Measurements from ENCODE around the gene ZSWIM3. TPM values are rescaled to one million over a fixed set of nuclear protein-coding genes. Genes with fewer than 3 reads are reported as not detected.

Gene ZSWIM3
- total RNA-seq = 1 to 10 TPM; 1.7 to 3.5 (median 2.9) TPM
- 1 to 10 TPM; 2.4 to 3.5 (median 2.5) TPM for polyA plus RNA-seq

DNA sequence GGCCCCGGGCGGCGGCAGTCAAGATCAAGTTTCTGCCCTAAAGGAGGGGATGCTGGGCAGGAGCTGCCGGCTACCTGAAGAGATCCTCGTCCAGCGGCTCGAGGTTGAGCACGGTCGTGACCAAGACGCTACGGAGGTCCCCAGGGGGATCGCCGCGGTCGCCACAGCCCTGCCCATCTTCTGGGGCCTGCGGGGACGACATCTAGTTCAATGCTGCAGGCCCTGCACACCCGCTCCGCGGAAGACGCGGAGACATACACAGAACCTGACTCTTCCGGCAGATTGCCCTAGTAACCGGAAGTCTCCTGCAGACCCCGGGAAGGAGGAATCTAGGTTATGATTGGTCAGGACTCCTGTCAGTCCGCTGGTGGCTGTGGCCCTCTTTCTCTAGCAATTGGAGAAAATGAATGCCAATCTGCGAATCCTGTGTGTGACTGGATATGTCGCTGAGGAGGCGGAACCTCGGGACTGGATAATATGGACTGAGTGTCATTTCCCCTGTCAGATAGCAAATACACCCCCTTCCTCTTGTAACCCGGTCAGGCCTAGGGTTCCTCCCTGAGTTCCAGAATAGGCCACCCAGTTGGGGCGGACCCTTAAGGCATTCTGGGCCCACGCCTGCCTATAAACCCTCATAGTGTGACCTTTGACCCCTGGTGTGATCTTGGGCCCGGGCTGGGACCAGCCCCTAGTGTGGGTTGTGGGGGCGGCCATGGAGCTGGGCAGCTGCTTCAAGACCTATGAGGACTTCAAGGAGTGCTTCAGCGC, at the start of gene ZSWIM3, which contains the start of gene ACOT8:
ZSWIM3 (plus strand) TSS at position 501 of the 768 bp plus-strand sequence; CDS start at position 713, 212 bp downstream.
ACOT8 (minus strand) TSS at position 279 of the 768 bp plus-strand sequence; CDS start at position 202, 77 bp downstream.
- H3K4me1 ChIP-seq = peaks cover 0 to 46% (median 34%) of the 10 kb centered on the region in 4 donors
- DNase-seq = peak; percentile 99
- H3K27ac ChIP-seq = peak within 1 kb of the TSS; percentile 83 to 85 (median 84)
- H3K4me3 ChIP-seq = peak within 1 kb of the TSS; percentile 57 to 91 (median 78)
- no peaks in the 10 kb centered on the region for H3K27me3 ChIP-seq
- no peaks in the 10 kb centered on the region for H3K9me3 ChIP-seq
- intact Hi-C loops (cut with DNase I) = no loop called here
- TF ChIP-seq POLR2AphosphoS5 (IDR thresholded peaks at IDR 0.05) (peak; percentile 38 to 85 (median 84)), EP300 (IDR thresholded peaks at IDR 0.05) (no peak), POLR2A (IDR thresholded peaks at IDR 0.05) (peak; percentile 52 to 54)
- TF ChIP-seq, protein P1, sequence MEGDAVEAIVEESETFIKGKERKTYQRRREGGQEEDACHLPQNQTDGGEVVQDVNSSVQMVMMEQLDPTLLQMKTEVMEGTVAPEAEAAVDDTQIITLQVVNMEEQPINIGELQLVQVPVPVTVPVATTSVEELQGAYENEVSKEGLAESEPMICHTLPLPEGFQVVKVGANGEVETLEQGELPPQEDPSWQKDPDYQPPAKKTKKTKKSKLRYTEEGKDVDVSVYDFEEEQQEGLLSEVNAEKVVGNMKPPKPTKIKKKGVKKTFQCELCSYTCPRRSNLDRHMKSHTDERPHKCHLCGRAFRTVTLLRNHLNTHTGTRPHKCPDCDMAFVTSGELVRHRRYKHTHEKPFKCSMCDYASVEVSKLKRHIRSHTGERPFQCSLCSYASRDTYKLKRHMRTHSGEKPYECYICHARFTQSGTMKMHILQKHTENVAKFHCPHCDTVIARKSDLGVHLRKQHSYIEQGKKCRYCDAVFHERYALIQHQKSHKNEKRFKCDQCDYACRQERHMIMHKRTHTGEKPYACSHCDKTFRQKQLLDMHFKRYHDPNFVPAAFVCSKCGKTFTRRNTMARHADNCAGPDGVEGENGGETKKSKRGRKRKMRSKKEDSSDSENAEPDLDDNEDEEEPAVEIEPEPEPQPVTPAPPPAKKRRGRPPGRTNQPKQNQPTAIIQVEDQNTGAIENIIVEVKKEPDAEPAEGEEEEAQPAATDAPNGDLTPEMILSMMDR (IDR thresholded peaks at IDR 0.05) = no peak
- peaks cover 0 to 12% (median 2%) of the 10 kb centered on the region in 4 donors for H3K36me3 ChIP-seq
- WGBS, 2 donors = 0% methylated on average over 36 of the region's 36 CpGs

DNA sequence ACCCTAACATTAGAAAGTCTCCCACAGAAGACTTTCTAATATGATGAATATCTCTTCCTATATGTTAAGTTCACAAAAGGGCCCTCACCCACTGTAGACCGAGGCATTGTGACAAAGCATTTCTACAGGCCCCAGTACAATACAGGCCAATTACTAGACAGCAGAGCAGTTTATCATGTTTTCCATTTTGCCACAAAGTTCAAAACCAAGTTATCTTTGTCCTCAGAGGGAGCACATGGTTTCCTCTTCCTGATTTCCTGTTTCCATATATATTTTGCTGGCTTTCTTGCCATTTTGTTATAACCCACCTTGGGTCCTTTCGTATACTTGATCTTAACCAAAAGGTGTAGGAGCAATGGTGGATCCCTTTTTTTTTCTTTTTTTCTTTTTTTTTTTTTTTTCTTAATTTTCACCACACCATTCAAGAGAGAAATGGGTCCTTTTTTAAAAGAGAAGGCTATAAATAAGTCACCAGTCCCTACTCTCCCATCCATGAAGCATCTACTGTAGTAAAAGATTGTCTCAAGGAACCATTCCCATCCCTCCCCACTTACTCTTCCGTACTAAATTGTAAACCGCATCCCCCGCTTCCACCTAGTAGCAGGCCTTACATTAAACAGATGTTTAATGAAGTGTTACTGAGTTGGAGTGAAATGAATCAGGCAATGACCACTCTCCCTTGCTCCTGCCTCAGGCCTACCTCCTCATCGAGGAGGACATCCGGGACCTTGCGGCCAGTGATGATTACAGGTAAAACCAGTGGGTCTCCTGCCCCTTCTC, 47.0 kb upstream of the ZSWIM3 start:
- Histone ChIP-seq H3K27ac (no peak overlapping the region), H3K27me3 (no peaks in the 10 kb centered on the region), H3K9me3 (no peaks in the 10 kb centered on the region), H3K4me1 (peaks cover 0 to 14% (median 7%) of the 10 kb centered on the region in 4 donors), H3K4me3 (no peak overlapping the region), H3K36me3 (peaks cover 26 to 63% (median 49%) of the 10 kb centered on the region in 4 donors)
- WGBS, 2 donors = 95 to 96% methylated on average over 8 of the region's 8 CpGs
- intact Hi-C loops (cut with DNase I) = loop anchor here (10.0 kb wide), 1 partner anchor 124 kb away; the partner anchor contains the start of gene PCIF1
- TF ChIP-seq, protein P1 (IDR thresholded peaks at IDR 0.05) = no peak
- no peak for TF ChIP-seq POLR2AphosphoS5 (IDR thresholded peaks at IDR 0.05)
- TF ChIP-seq EP300 (IDR thresholded peaks at IDR 0.05) = no peak
- no peak for TF ChIP-seq POLR2A (IDR thresholded peaks at IDR 0.05)
- DNase-seq = no peak

DNA sequence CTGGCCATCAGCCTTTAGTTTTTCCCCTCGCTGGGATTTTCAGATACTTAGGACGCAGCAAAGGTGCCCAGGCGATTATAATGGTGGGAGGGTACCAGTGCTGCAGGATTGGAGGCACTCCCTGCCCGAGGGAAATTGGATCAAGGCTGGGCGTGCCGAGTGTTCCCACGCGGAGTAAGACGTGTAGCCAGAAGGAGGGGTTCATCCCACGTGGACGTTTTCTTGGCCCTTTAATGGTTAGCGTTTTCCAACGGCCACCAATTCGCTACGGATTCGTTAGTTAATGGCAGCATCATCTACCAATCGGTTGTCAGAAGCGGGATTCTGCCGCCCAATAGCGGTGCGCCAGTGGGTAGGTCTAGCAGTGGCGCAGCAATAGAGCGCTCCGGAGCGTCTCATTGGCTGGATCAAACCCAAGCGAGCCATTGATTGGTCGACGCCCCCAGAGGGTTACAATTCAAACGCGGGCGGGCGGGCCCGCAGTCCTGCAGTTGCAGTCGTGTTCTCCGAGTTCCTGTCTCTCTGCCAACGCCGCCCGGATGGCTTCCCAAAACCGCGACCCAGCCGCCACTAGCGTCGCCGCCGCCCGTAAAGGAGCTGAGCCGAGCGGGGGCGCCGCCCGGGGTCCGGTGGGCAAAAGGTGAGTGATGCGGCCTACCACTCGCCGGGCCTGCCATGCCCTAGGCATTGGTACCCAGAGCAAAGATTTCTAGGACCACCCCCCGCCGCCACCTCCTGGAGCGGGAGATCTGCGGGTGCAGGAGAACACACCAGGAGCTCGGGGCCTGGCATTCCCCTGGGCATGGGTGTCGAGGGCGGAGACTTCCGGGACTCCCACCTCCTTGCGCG, 45.0 kb upstream of the ZSWIM3 start, which contains the start of gene UBE2C:
UBE2C (plus strand) TSS at position 488 of the 849 bp plus-strand sequence; CDS start at position 540, 52 bp downstream.
- Histone ChIP-seq H3K4me1 (peaks cover 0 to 19% (median 9%) of the 10 kb centered on the region in 4 donors), H3K9me3 (no peaks in the 10 kb centered on the region), H3K4me3 (peak within 1 kb of the TSS; percentile 23 to 61 (median 52)), H3K27ac (peak within 1 kb of the TSS; percentile 53 to 69 (median 64)), H3K36me3 (peaks cover 14 to 43% (median 36%) of the 10 kb centered on the region in 4 donors), H3K27me3 (no peaks in the 10 kb centered on the region)
- WGBS, 2 donors = 0 to 2% methylated on average over 65 of the region's 65 CpGs
- TF ChIP-seq POLR2AphosphoS5 (IDR thresholded peaks at IDR 0.05) (peak; percentile 19 to 75 (median 63)), EP300 (IDR thresholded peaks at IDR 0.05) (no peak), POLR2A (IDR thresholded peaks at IDR 0.05) (no peak)
- peak; percentile 99 for DNase-seq
- intact Hi-C loops (cut with DNase I) = loop anchor here (10.0 kb wide), 1 partner anchor 122 kb away; the partner anchor contains the start of gene PCIF1

DNA sequence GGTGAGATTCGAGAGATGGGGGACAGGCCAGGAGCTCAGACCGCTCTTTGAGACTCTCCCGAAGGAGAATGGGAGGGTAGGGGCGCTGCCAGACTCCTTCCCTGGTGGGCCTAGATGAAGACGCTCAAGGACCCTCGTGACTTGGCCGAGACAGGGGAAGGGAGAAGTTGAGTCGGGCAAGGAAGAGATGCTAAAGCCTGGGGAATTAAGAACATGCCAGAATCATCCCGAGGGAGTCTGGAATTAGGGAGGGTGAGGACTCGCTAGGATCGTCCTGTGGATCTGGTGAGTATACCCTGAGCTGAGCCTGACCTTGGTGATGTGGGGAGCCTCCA, 44.4 kb upstream of the ZSWIM3 start:
- no peak overlapping the region for H3K27ac ChIP-seq
- 4 to 11% methylated on average over 11 of the region's 11 CpGs for WGBS, 2 donors

More for the DNA sequence above, 44.4 kb upstream of the ZSWIM3 start:
- Histone ChIP-seq H3K4me1 (peaks cover 0 to 25% (median 15%) of the 10 kb centered on the region in 4 donors), H3K27me3 (no peaks in the 10 kb centered on the region), H3K36me3 (peaks cover 14 to 37% (median 30%) of the 10 kb centered on the region in 4 donors), H3K4me3 (peak overlapping the region in 3 of 4 donors; percentile 50 to 61 (median 54)), H3K9me3 (no peaks in the 10 kb centered on the region)
- TF ChIP-seq POLR2A (IDR thresholded peaks at IDR 0.05) = no peak
- TF ChIP-seq EP300 (IDR thresholded peaks at IDR 0.05) = no peak
- TF ChIP-seq, protein P1 (IDR thresholded peaks at IDR 0.05) = no peak
- no peak for TF ChIP-seq POLR2AphosphoS5 (IDR thresholded peaks at IDR 0.05)
- intact Hi-C loops (cut with DNase I) = loop anchor here (10.0 kb wide), 1 partner anchor 122 kb away; the partner anchor contains the start of gene PCIF1
- no peak for DNase-seq
